Liver (tissue), 9 donors: Measurements from ENCODE around the gene CCDC192. TPM values are rescaled to one million over a fixed set of nuclear protein-coding genes. Genes with fewer than 3 reads are reported as not detected.

Experiments
- DNase-seq: peaks from one replicate; pipeline ENCODE4 v3.0.0-alpha.2; 2017; ENCODE audit warnings: low spot score
- H3K27ac ChIP-seq, 2 donors: one replicate each; pipeline ENCODE4 v1.7.0; 2013; ENCODE audit warnings: inconsistent platforms in 2 of 2, low read length in 2 of 2, control low read depth in 1 of 2, low read depth in 1 of 2, mild to moderate bottlenecking in 1 of 2
- H3K27me3 ChIP-seq, 4 donors: one replicate each; pipeline versions ENCODE4 v1.6.1 to v1.7.0; 2013; ENCODE audit warnings: low read length in 3 of 4, inconsistent platforms in 1 of 4, mild to moderate bottlenecking in 1 of 4, moderate library complexity in 1 of 4; ENCODE audit not compliant: control insufficient read depth in 4 of 4, insufficient read depth in 4 of 4
- H3K36me3 ChIP-seq, 4 donors: one replicate each; pipeline versions ENCODE4 v1.6.1 to v1.7.0; 2013; ENCODE audit warnings: low read length in 3 of 4, mild to moderate bottlenecking in 3 of 4, low read depth in 1 of 4, moderate library complexity in 1 of 4; ENCODE audit not compliant: control insufficient read depth in 4 of 4, insufficient read depth in 3 of 4
- H3K4me1 ChIP-seq, 4 donors: one replicate each; pipeline versions ENCODE4 v1.6.1 to v1.7.0; 2013; ENCODE audit warnings: low read length in 3 of 4, mild to moderate bottlenecking in 3 of 4, moderate library complexity in 1 of 4; ENCODE audit not compliant: control insufficient read depth in 4 of 4, insufficient read depth in 4 of 4
- H3K4me3 ChIP-seq, 3 donors: one replicate each; pipeline versions ENCODE4 v1.6.1 to v1.7.0; 2013; ENCODE audit warnings: low read length in 3 of 3, control low read depth in 1 of 3, low read depth in 1 of 3, mild to moderate bottlenecking in 1 of 3
- H3K9ac ChIP-seq, 2 donors: one replicate each; pipeline ENCODE4 v1.7.0; 2013; ENCODE audit warnings: low read length in 2 of 2, mild to moderate bottlenecking in 2 of 2, moderate library complexity in 2 of 2, control low read depth in 1 of 2, low read depth in 1 of 2
- H3K9me3 ChIP-seq, 4 donors: one replicate each; pipeline versions ENCODE4 v1.6.1 to v1.7.0; 2013; ENCODE audit warnings: low read length in 3 of 4; ENCODE audit not compliant: control insufficient read depth in 4 of 4
- ATF3 ChIP-seq: IDR thresholded peaks from 2 replicates; pipeline ENCODE4 v1.6.1; 2016; ENCODE audit warnings: antibody characterized with exemption
- CTCF ChIP-seq: fragments of 150-350 bp; IDR thresholded peaks from 2 replicates; pipeline ENCODE4 v1.5.1; 2017; ENCODE audit warnings: improper control_type of control experiment, low read depth, low read length; ENCODE audit not compliant: missing input control
- EGR1 ChIP-seq, 2 donors: IDR thresholded peaks; 2 replicates each; pipeline ENCODE4 v1.6.1; 2016 to 2018; ENCODE audit warnings: antibody characterized with exemption in 2 of 2, low read depth in 2 of 2
- FOXA1 ChIP-seq: IDR thresholded peaks from 2 replicates; pipeline ENCODE4 v1.6.1; 2016; ENCODE audit warnings: antibody characterized with exemption
- FOXA2 ChIP-seq: IDR thresholded peaks from 2 replicates; pipeline ENCODE4 v1.6.1; 2016; ENCODE audit warnings: antibody characterized with exemption
- GABPA ChIP-seq, 2 donors: IDR thresholded peaks in 1 of 2; conservative IDR thresholded peaks in 1 of 2; 2 replicates each; pipeline ENCODE4 v1.6.1; 2016; ENCODE audit warnings: antibody characterized with exemption in 2 of 2, mild to moderate bottlenecking in 1 of 2, moderate library complexity in 1 of 2
- HNF4A ChIP-seq, 2 donors: conservative IDR thresholded peaks; 2 replicates each; pipeline ENCODE4 v1.6.1; 2016; ENCODE audit warnings: antibody characterized with exemption in 2 of 2, mild to moderate bottlenecking in 2 of 2
- HNF4G ChIP-seq: IDR thresholded peaks from 2 replicates; pipeline ENCODE4 v1.6.1; 2016; ENCODE audit warnings: antibody characterized with exemption
- JUND ChIP-seq, 2 donors: IDR thresholded peaks; 2 replicates each; pipeline ENCODE4 v1.6.1; 2016; ENCODE audit warnings: antibody characterized with exemption in 2 of 2
- MAX ChIP-seq: IDR thresholded peaks from 2 replicates; pipeline ENCODE4 v1.6.1; 2016; ENCODE audit warnings: antibody characterized with exemption
- NR2F2 ChIP-seq: IDR thresholded peaks from 2 replicates; pipeline ENCODE4 v1.6.1; 2016; ENCODE audit warnings: antibody characterized with exemption
- RAD21 ChIP-seq, 2 donors: IDR thresholded peaks; 2 replicates each; pipeline ENCODE4 v1.6.1; 2016; ENCODE audit warnings: antibody characterized with exemption in 2 of 2, mild to moderate bottlenecking in 2 of 2
- RXRA ChIP-seq, 2 donors: IDR thresholded peaks; 2 replicates each; pipeline ENCODE4 v1.6.1; 2017 to 2018; ENCODE audit warnings: antibody characterized with exemption in 2 of 2, mild to moderate bottlenecking in 1 of 2
- SP1 ChIP-seq: IDR thresholded peaks from 2 replicates; pipeline ENCODE4 v1.6.1; 2018; ENCODE audit warnings: antibody characterized with exemption, mild to moderate bottlenecking
- TAF1 ChIP-seq: conservative IDR thresholded peaks from 2 replicates; pipeline ENCODE4 v1.6.1; 2016; ENCODE audit warnings: antibody characterized with exemption, mild to moderate bottlenecking
- YY1 ChIP-seq: IDR thresholded peaks from 2 replicates; pipeline ENCODE4 v1.6.1; 2016; ENCODE audit warnings: antibody characterized with exemption, mild to moderate bottlenecking
- ZBTB33 ChIP-seq: IDR thresholded peaks from 2 replicates; pipeline ENCODE4 v1.6.1; 2016; ENCODE audit warnings: antibody characterized with exemption
- WGBS: extraction: QIAGEN DNeasy Blood & Tissue Kit; methylation state at CpG from one replicate; pipeline ENCODE4 v1.1.7; 2013; 5-methylcytosine and 5-hydroxymethylcytosine counted together
- polyA plus RNA-seq, 2 donors: library from polyadenylated mRNA; stranded (reverse) in 1 of 2; unstranded in 1 of 2; fragments of 200-250 nt in 1 of 2; fragments of >200 nt in 1 of 2; fragmentation: Nextera tagmentation in 1 of 2; extraction: Ambion mirVana in 1 of 2; gene quantifications; one replicate each; pipeline versions ENCODE4 v1.2.1 to v1.2.3, GENCODE V29; 2013 to 2015
- total RNA-seq, 2 donors: library from RNA; depleted of rRNA; stranded (reverse); fragments of >200 nt; gene quantifications; one replicate each; pipeline ENCODE4 v1.2.3, GENCODE V29; 2014
- TF ChIP-seq, protein P1 (sequence below): IDR thresholded peaks from 2 replicates; pipeline ENCODE4 v1.6.1; 2016; ENCODE audit warnings: antibody characterized with exemption, mild to moderate bottlenecking
- donor health status: healthy.
- donor health status: healthy.
- donor health status: healthy.
- donor health status: healthy.
- donor health status: healthy.

The CCDC192 gene
- total and polyA plus RNA-seq, 4 donors: not detected

DNA sequence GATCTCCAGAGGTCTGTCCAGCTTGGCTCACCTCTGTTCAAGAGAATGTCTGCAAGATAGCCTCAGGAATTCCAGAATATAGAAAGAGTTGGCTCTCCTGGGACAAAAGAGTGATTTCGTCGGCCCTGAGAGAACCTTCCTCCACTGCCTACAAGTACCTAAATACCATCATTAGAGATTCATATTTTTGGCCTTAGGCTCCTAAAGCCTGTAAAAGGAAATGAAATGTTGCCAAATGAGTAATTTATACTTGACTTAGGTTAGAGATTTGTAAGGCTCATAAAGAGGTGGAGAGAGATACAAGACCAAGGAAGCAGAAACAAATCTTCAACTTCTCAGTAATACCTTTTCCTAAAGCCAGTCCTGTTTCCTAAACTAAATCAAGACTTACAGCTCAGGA lies 146.2 kb downstream of the CCDC192 start:
- TF ChIP-seq, protein P1, sequence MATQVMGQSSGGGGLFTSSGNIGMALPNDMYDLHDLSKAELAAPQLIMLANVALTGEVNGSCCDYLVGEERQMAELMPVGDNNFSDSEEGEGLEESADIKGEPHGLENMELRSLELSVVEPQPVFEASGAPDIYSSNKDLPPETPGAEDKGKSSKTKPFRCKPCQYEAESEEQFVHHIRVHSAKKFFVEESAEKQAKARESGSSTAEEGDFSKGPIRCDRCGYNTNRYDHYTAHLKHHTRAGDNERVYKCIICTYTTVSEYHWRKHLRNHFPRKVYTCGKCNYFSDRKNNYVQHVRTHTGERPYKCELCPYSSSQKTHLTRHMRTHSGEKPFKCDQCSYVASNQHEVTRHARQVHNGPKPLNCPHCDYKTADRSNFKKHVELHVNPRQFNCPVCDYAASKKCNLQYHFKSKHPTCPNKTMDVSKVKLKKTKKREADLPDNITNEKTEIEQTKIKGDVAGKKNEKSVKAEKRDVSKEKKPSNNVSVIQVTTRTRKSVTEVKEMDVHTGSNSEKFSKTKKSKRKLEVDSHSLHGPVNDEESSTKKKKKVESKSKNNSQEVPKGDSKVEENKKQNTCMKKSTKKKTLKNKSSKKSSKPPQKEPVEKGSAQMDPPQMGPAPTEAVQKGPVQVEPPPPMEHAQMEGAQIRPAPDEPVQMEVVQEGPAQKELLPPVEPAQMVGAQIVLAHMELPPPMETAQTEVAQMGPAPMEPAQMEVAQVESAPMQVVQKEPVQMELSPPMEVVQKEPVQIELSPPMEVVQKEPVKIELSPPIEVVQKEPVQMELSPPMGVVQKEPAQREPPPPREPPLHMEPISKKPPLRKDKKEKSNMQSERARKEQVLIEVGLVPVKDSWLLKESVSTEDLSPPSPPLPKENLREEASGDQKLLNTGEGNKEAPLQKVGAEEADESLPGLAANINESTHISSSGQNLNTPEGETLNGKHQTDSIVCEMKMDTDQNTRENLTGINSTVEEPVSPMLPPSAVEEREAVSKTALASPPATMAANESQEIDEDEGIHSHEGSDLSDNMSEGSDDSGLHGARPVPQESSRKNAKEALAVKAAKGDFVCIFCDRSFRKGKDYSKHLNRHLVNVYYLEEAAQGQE: no peak
- no peak for TF ChIP-seq FOXA2
- TF ChIP-seq SP1: no peak
- no peak for TF ChIP-seq ATF3
- no peak for TF ChIP-seq FOXA1
- no peak for TF ChIP-seq EGR1 (IDR thresholded peaks at IDR 0.05; ENCODE audit: low read depth in 2 of 2)
- no peak for TF ChIP-seq CTCF
- TF ChIP-seq HNF4G: no peak
- no peak for TF ChIP-seq HNF4A (conservative IDR thresholded peaks at IDR 0.05)
- no peak for TF ChIP-seq NR2F2
- no peak for TF ChIP-seq YY1
- TF ChIP-seq ZBTB33: no peak
- TF ChIP-seq JUND (IDR thresholded peaks at IDR 0.05): no peak
- H3K4me1 ChIP-seq: no peaks in the 10 kb centered on the region
- H3K9ac ChIP-seq: no peak overlapping the region
- no peaks in the 10 kb centered on the region for H3K27me3 ChIP-seq
- no peak for DNase-seq
- no peak overlapping the region for H3K27ac ChIP-seq
- WGBS: 91% methylated on average over 2 of the region's 2 CpGs
- no peaks in the 10 kb centered on the region for H3K36me3 ChIP-seq
- H3K4me3 ChIP-seq: no peak overlapping the region
- no peaks in the 10 kb centered on the region for H3K9me3 ChIP-seq

DNA sequence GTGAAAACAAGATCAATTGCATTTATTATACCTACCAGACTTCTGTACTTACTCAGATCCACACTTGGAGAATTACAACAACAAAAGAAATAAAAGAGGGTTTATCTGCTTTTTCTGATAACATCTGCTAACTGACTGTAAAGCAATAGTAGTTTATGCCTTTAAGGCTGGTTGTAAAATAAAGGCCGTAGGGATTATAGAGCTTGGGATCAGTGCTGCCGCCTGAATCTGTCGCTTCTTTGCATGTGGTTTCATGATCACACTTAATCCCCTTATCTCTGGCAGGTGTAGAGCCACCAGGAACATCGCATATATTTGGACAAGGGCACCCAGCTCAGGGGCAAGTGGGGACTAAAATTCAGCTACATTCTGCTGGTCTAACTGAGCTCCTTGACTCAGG lies 146.7 kb downstream of the CCDC192 start:
- 75% methylated on average over 4 of the region's 4 CpGs for WGBS
- H3K27me3 ChIP-seq: no peaks in the 10 kb centered on the region

More for the DNA sequence above, 146.7 kb downstream of the CCDC192 start:
- Histone ChIP-seq H3K9me3 (no peaks in the 10 kb centered on the region), H3K4me3 (no peak overlapping the region), H3K4me1 (no peaks in the 10 kb centered on the region), H3K9ac (no peak overlapping the region), H3K27ac (no peak overlapping the region), H3K36me3 (no peaks in the 10 kb centered on the region)
- no peak for DNase-seq
- TF ChIP-seq MAX (no peak), HNF4G (no peak), HNF4A (conservative IDR thresholded peaks at IDR 0.05) (no peak), GABPA (IDR thresholded peaks at IDR 0.05 in 1 of 2, conservative IDR thresholded peaks at IDR 0.05 in 1 of 2) (no peak), RXRA (IDR thresholded peaks at IDR 0.05) (no peak), CTCF (no peak), NR2F2 (no peak), TAF1 (no peak), SP1 (no peak), FOXA1 (no peak), ATF3 (no peak), YY1 (no peak), RAD21 (IDR thresholded peaks at IDR 0.05) (no peak), FOXA2 (no peak), EGR1 (IDR thresholded peaks at IDR 0.05; ENCODE audit: low read depth in 2 of 2) (no peak)
